Gastrocnemius medialis (tissue), 4 donors: ENCODE data around the gene SIK2. TPM values are rescaled to one million over a fixed set of nuclear protein-coding genes. Genes with fewer than 3 reads are reported as not detected.

Experiments used
- ATAC-seq, 2 donors: fragments of 150-250 bp; one replicate each; pipeline ENCODE4 v1.9.1; 2016
- DNase-seq, 2 donors: peaks; one replicate each; pipeline ENCODE4 v3.0.0-alpha.2; 2019
- H3K27ac ChIP-seq, 4 donors: fragments of 200-600 bp; sonication (generic); 1 replicate in 1 of 4; 2 replicates in 3 of 4; pipeline ENCODE4 v1.5.1; 2016 to 2018; ENCODE audit warnings: mild to moderate bottlenecking in 2 of 4, moderate library complexity in 1 of 4
- H3K27me3 ChIP-seq, 3 donors: fragments of 200-600 bp; sonication (generic) in 2 of 3; 1 replicate in 1 of 3; 2 replicates in 2 of 3; pipeline versions ENCODE4 v1.5.1 to v1.6.0; 2016 to 2019; ENCODE audit warnings: mild to moderate bottlenecking in 1 of 3, moderate library complexity in 1 of 3
- H3K36me3 ChIP-seq, 2 donors: fragments of 200-600 bp; sonication (generic) in 1 of 2; one replicate each; pipeline ENCODE4 v1.5.1; 2017 to 2018
- H3K4me1 ChIP-seq, 2 donors: fragments of 200-600 bp; sonication (generic) in 1 of 2; one replicate each; pipeline ENCODE4 v1.5.1; 2016 to 2017; ENCODE audit warnings: mild to moderate bottlenecking in 2 of 2
- H3K4me3 ChIP-seq, 4 donors: fragments of 200-600 bp; sonication (generic) in 3 of 4; 1 replicate in 1 of 4; 2 replicates in 3 of 4; pipeline ENCODE4 v1.5.1; 2016 to 2019; ENCODE audit warnings: mild to moderate bottlenecking in 2 of 4
- H3K9me3 ChIP-seq, 3 donors: fragments of 200-600 bp; sonication (generic) in 2 of 3; 1 replicate in 1 of 3; 2 replicates in 2 of 3; pipeline ENCODE4 v1.5.1; 2016 to 2019
- CTCF ChIP-seq, 5 experiments: fragments of 450-650 bp in 3 of 5; fragments of 200-600 bp in 2 of 5; sonication (generic) in 2 of 5; IDR thresholded peaks in 4 of 5; conservative IDR thresholded peaks in 1 of 5; 1 replicate in 4 of 5; 2 replicates in 1 of 5; pipeline ENCODE4 v1.5.1; 2016 to 2019; ENCODE audit warnings: antibody characterized with exemption in 5 of 5, mild to moderate bottlenecking in 3 of 5, moderate library complexity in 3 of 5
- POLR2A ChIP-seq, 2 donors: fragments of 450-650 bp; IDR thresholded peaks; one replicate each; pipeline ENCODE4 v1.6.1; 2017; ENCODE audit warnings: antibody characterized with exemption in 2 of 2, mild to moderate bottlenecking in 2 of 2, moderate library complexity in 2 of 2
- in situ Hi-C, 4 donors: fragments of 200-750 bp; cut with MboI; loops; one replicate each; pipeline versions ENCODE4 v1.15.0 to v1.8.0; 2017; ENCODE audit warnings: low sequenced_read_pairs in 4 of 4
- intact Hi-C: fragments of 100-400 bp; cut with DNase I; formaldehyde crosslinking; loops from one replicate; pipeline ENCODE4 v1.15.1; 2023; ENCODE audit warnings: low total_unique reads
- total RNA-seq, 4 donors: library from RNA; depleted of rRNA; stranded (reverse); fragments of >200 nt; gene quantifications; one replicate each; pipeline versions ENCODE4 v1.1.0 to v1.2.3, GENCODE V29; 2016

The SIK2 gene
- total RNA-seq, 4 donors from 2014 or later = 16.5 to 98.7 (median 43.8) TPM

- Histone ChIP-seq H3K27ac (peak overlapping the region; percentile 85 to 97 (median 96)), H3K36me3 (peaks cover 0 to 23% of the 10 kb centered on the region in 2 donors), H3K4me3 (peak overlapping the region in 1 of 4 donors; percentile 20), H3K4me1 (peaks cover 67 to 70% of the 10 kb centered on the region in 2 donors), H3K27me3 (no peaks in the 10 kb centered on the region), H3K9me3 (no peaks in the 10 kb centered on the region)
- in situ Hi-C loops = no loop called here
- ATAC-seq = no peak
- intact Hi-C loops = no loop called here
- no peak for DNase-seq
- no peak for TF ChIP-seq POLR2A (IDR thresholded peaks at IDR 0.05)
- no peak for TF ChIP-seq CTCF (IDR thresholded peaks at IDR 0.05 in 4 of 5, conservative IDR thresholded peaks at IDR 0.05 in 1 of 5)
Observed at GRCh38 chr11:111729071-111729830, 127.0 kb downstream of the SIK2 start.

- ATAC-seq (no peak), DNase-seq (no peak)
- no peak for TF ChIP-seq CTCF (IDR thresholded peaks at IDR 0.05 in 4 of 5, conservative IDR thresholded peaks at IDR 0.05 in 1 of 5)
- TF ChIP-seq POLR2A (IDR thresholded peaks at IDR 0.05) = no peak
- in situ Hi-C loops (no loop called here), intact Hi-C loops (loop anchor here (5.0 kb wide), 2 partner anchors 97 to 182 kb away; partner anchors contain the start of genes CRYAB and HSPB2)
- peaks cover 71 to 74% of the 10 kb centered on the region in 2 donors for H3K4me1 ChIP-seq
- no peaks in the 10 kb centered on the region for H3K27me3 ChIP-seq
- no peaks in the 10 kb centered on the region for H3K9me3 ChIP-seq
- H3K4me3 ChIP-seq = peak overlapping the region in 1 of 4 donors; percentile 20
- peak overlapping the region; percentile 85 to 97 (median 96) for H3K27ac ChIP-seq
- H3K36me3 ChIP-seq = peaks cover 0 to 17% of the 10 kb centered on the region in 2 donors
Observed at GRCh38 chr11:111729831-111730311, 127.6 kb downstream of the SIK2 start.

GRCh38 chr11:111730871-111731591, 128.8 kb downstream of the SIK2 start:
- DNase-seq (peak; percentile 76 to 96), ATAC-seq (peak; percentile 70 to 73)
- Histone ChIP-seq H3K9me3 (no peaks in the 10 kb centered on the region), H3K27me3 (no peaks in the 10 kb centered on the region), H3K27ac (peak overlapping the region; percentile 85 to 97 (median 96)), H3K4me3 (peak overlapping the region in 2 of 4 donors; percentile 4 to 25), H3K36me3 (peaks cover 0 to 12% of the 10 kb centered on the region in 2 donors), H3K4me1 (peaks cover 72 to 73% of the 10 kb centered on the region in 2 donors)
- intact Hi-C loops (loop anchor here (1.0 to 5.0 kb wide), 3 partner anchors 37 to 181 kb away; partner anchors contain the start of genes CRYAB and HSPB2), in situ Hi-C loops (no loop called here)
- TF ChIP-seq CTCF (IDR thresholded peaks at IDR 0.05 in 4 of 5, conservative IDR thresholded peaks at IDR 0.05 in 1 of 5) (no peak), POLR2A (IDR thresholded peaks at IDR 0.05) (peak; percentile 60 to 76)

- intact Hi-C loops = loop anchor here (1.0 to 5.0 kb wide), 3 partner anchors 38 to 180 kb away; partner anchors contain the start of genes CRYAB and HSPB2
- no peak for ATAC-seq
- Histone ChIP-seq H3K36me3 (peaks cover 0 to 6% of the 10 kb centered on the region in 2 donors), H3K27ac (peak overlapping the region; percentile 85 to 97 (median 96)), H3K4me1 (peaks cover 77 to 78% of the 10 kb centered on the region in 2 donors), H3K9me3 (no peaks in the 10 kb centered on the region), H3K4me3 (no peak overlapping the region), H3K27me3 (no peaks in the 10 kb centered on the region)
- in situ Hi-C loops = no loop called here
- TF ChIP-seq CTCF (IDR thresholded peaks at IDR 0.05 in 4 of 5, conservative IDR thresholded peaks at IDR 0.05 in 1 of 5) (no peak), POLR2A (IDR thresholded peaks at IDR 0.05) (no peak)
- DNase-seq = peak in 1 of 2 donors; percentile 40
Observed at GRCh38 chr11:111731821-111732220, 129.6 kb downstream of the SIK2 start.
